H1 (cell line): ENCODE data around the gene CEP128.

Experiments
- EZH2 ChIP-seq: fragments of 200-600 bp; sonication (generic); IDR thresholded peaks from 2 replicates; pipeline ENCODE4 v1.7.1; 2012; ENCODE audit warnings: low read depth, mild to moderate bottlenecking, moderate library complexity, low read length, inconsistent platforms; ENCODE audit not compliant: severe bottlenecking
- JUND ChIP-seq: IDR thresholded peaks from 2 replicates; pipeline ENCODE4 v1.6.1; 2011; ENCODE audit warnings: mild to moderate bottlenecking, improper control_type of control experiment, low read length
- MAX ChIP-seq: IDR thresholded peaks from 2 replicates; pipeline ENCODE4 v1.6.1; 2012; ENCODE audit warnings: inconsistent platforms
- POLR2AphosphoS5 ChIP-seq: IDR thresholded peaks from 2 replicates; pipeline ENCODE4 v1.6.1; 2011; ENCODE audit warnings: low read depth, low read length
- RFX5 ChIP-seq: IDR thresholded peaks from 2 replicates; pipeline ENCODE4 v1.6.1; 2011; ENCODE audit warnings: low read depth, low read length, improper control_type of control experiment, borderline replicate concordance
- RXRA ChIP-seq: IDR thresholded peaks from 2 replicates; pipeline ENCODE4 v1.6.1; 2011; ENCODE audit warnings: low read depth, mild to moderate bottlenecking, low read length, moderate library complexity; ENCODE audit not compliant: insufficient read depth
- SIX5 ChIP-seq: IDR thresholded peaks from 2 replicates; pipeline ENCODE4 v1.6.1; 2011; ENCODE audit warnings: mild to moderate bottlenecking, low read depth, low read length
- SP1 ChIP-seq: IDR thresholded peaks from 2 replicates; pipeline ENCODE4 v1.6.1; 2011; ENCODE audit warnings: low read depth, low read length
- SUZ12 ChIP-seq: fragments of 200-600 bp; sonication (generic); IDR thresholded peaks from 2 replicates; pipeline ENCODE4 v1.6.1; 2012; ENCODE audit warnings: mild to moderate bottlenecking, inconsistent platforms, low read length, moderate library complexity, mixed read lengths
- TBP ChIP-seq: IDR thresholded peaks from 2 replicates; pipeline ENCODE4 v1.6.1; 2011; ENCODE audit warnings: low read depth, low read length, improper control_type of control experiment
- USF2 ChIP-seq: IDR thresholded peaks from 2 replicates; pipeline ENCODE4 v1.6.1; 2011; ENCODE audit warnings: low read length, improper control_type of control experiment
- ZNF274 ChIP-seq: IDR thresholded peaks from 2 replicates; pipeline ENCODE4 v1.7.0; 2012; ENCODE audit warnings: low read length, borderline replicate concordance; ENCODE audit errors: extremely low read depth
- TF ChIP-seq, protein P1 (sequence below), 3 experiments: IDR thresholded peaks; 1 replicate in 2 of 3; 2 replicates in 1 of 3; pipeline versions ENCODE4 v1.5.1 to v1.6.1; 2011; ENCODE audit warnings: low read length in 3 of 3, mild to moderate bottlenecking in 3 of 3, inconsistent platforms in 2 of 3, low read depth in 1 of 3, moderate library complexity in 1 of 3; ENCODE audit not compliant: insufficient read depth in 1 of 3; ENCODE audit errors: control extremely low read depth in 1 of 3
- TF ChIP-seq, protein P2 (sequence below): IDR thresholded peaks from 2 replicates; pipeline ENCODE4 v1.6.1; 2012; ENCODE audit warnings: inconsistent platforms

- TF ChIP-seq, protein P1, sequence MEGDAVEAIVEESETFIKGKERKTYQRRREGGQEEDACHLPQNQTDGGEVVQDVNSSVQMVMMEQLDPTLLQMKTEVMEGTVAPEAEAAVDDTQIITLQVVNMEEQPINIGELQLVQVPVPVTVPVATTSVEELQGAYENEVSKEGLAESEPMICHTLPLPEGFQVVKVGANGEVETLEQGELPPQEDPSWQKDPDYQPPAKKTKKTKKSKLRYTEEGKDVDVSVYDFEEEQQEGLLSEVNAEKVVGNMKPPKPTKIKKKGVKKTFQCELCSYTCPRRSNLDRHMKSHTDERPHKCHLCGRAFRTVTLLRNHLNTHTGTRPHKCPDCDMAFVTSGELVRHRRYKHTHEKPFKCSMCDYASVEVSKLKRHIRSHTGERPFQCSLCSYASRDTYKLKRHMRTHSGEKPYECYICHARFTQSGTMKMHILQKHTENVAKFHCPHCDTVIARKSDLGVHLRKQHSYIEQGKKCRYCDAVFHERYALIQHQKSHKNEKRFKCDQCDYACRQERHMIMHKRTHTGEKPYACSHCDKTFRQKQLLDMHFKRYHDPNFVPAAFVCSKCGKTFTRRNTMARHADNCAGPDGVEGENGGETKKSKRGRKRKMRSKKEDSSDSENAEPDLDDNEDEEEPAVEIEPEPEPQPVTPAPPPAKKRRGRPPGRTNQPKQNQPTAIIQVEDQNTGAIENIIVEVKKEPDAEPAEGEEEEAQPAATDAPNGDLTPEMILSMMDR (IDR thresholded peaks at IDR 0.05; ENCODE audit: control extremely low read depth in 1 of 3, insufficient read depth in 1 of 3, low read depth in 1 of 3, low read length in 3 of 3) = no peak
- TF ChIP-seq MAX (no peak), USF2 (no peak), EZH2 (no peak), SP1 (no peak), SIX5 (no peak), SUZ12 (no peak), JUND (no peak), RFX5 (no peak), POLR2AphosphoS5 (no peak), ZNF274 (no peak), RXRA (no peak), TBP (no peak)
- TF ChIP-seq, protein P2, sequence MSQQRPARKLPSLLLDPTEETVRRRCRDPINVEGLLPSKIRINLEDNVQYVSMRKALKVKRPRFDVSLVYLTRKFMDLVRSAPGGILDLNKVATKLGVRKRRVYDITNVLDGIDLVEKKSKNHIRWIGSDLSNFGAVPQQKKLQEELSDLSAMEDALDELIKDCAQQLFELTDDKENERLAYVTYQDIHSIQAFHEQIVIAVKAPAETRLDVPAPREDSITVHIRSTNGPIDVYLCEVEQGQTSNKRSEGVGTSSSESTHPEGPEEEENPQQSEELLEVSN = no peak
Measured at GRCh38 chr14:80762641-80763228, 178.8 kb downstream of the CEP128 start.
